Thyroid gland (tissue), 4 donors: Measurements from ENCODE around the gene LRP1-AS.

ENCODE experiments used
- CTCF ChIP-seq, 6 experiments: fragments of 200-600 bp in 3 of 6; fragments of 450-650 bp in 3 of 6; sonication (generic) in 3 of 6; IDR thresholded peaks; one replicate each; pipeline ENCODE4 v1.5.1; 2016 to 2019; ENCODE audit warnings: antibody characterized with exemption in 6 of 6, mild to moderate bottlenecking in 2 of 6, inconsistent platforms in 1 of 6, moderate library complexity in 1 of 6
- POLR2A ChIP-seq, 2 donors: fragments of 450-650 bp; IDR thresholded peaks; one replicate each; pipeline ENCODE4 v1.6.1; 2017; ENCODE audit warnings: antibody characterized with exemption in 2 of 2, mild to moderate bottlenecking in 2 of 2, moderate library complexity in 1 of 2

- TF ChIP-seq CTCF (IDR thresholded peaks at IDR 0.05) (no peak), POLR2A (IDR thresholded peaks at IDR 0.05) (no peak)
These were observed 4.0 kb downstream of the LRP1-AS start for GRCh38 chr12:57143454-57143853.
